H9 (cell line): ENCODE measurements around the gene ARHGAP26. TPM values are rescaled to one million over a fixed set of nuclear protein-coding genes. Genes with fewer than 3 reads are reported as not detected.

Source experiments
- DNase-seq: peaks from one replicate; pipeline ENCODE4 v3.0.0-alpha.2; 2017
- H2AFZ ChIP-seq: one replicate; pipeline ENCODE4 v1.6.1; 2013; ENCODE audit warnings: mild to moderate bottlenecking, low read length, control low read depth, moderate library complexity
- H2AK5ac ChIP-seq: 2 replicates; pipeline ENCODE4 v1.6.1; 2013; ENCODE audit warnings: low read length, control low read depth, mixed read lengths; ENCODE audit not compliant: insufficient read length
- H2BK120ac ChIP-seq: one replicate; pipeline ENCODE4 v1.6.1; 2013; ENCODE audit warnings: low read depth, mild to moderate bottlenecking, low read length, control low read depth, inconsistent platforms; ENCODE audit not compliant: poor library complexity, severe bottlenecking
- H2BK12ac ChIP-seq: 2 replicates; pipeline ENCODE4 v1.6.1; 2013; ENCODE audit warnings: low read length, control low read depth, mixed read lengths, low read depth; ENCODE audit not compliant: insufficient read length
- H2BK15ac ChIP-seq: 2 replicates; pipeline ENCODE4 v1.6.1; 2013; ENCODE audit warnings: low read depth, low read length, control low read depth
- H2BK20ac ChIP-seq: one replicate; pipeline ENCODE4 v1.6.1; 2013; ENCODE audit warnings: low read depth, mild to moderate bottlenecking, low read length, control low read depth, inconsistent platforms; ENCODE audit not compliant: poor library complexity, severe bottlenecking
- H2BK5ac ChIP-seq: 2 replicates; pipeline ENCODE4 v1.6.1; 2013; ENCODE audit warnings: low read length, control low read depth, mixed read lengths; ENCODE audit not compliant: insufficient read length
- H3K14ac ChIP-seq: 2 replicates; pipeline ENCODE4 v1.6.1; 2013; ENCODE audit warnings: low read length, control low read depth; ENCODE audit not compliant: insufficient read depth
- H3K18ac ChIP-seq: 2 replicates; pipeline ENCODE4 v1.6.1; 2013; ENCODE audit warnings: low read depth, mild to moderate bottlenecking, mixed read lengths, low read length, control low read depth; ENCODE audit not compliant: insufficient read length
- H3K23ac ChIP-seq: 2 replicates; pipeline ENCODE4 v1.6.1; 2013; ENCODE audit warnings: low read length, control low read depth, mixed read lengths, low read depth; ENCODE audit not compliant: insufficient read length
- H3K23me2 ChIP-seq: 2 replicates; pipeline ENCODE4 v1.6.1; 2013; ENCODE audit warnings: low read depth, mild to moderate bottlenecking, mixed read lengths, low read length, control low read depth; ENCODE audit not compliant: insufficient read length, poor library complexity, severe bottlenecking
- H3K27ac ChIP-seq: 2 replicates; pipeline ENCODE4 v1.5.1; 2013; ENCODE audit warnings: low read length, control low read depth, mixed read lengths, low read depth; ENCODE audit not compliant: insufficient read length
- H3K27me3 ChIP-seq: 2 replicates; pipeline ENCODE4 v1.6.1; 2013; ENCODE audit warnings: low read length, control low read depth, inconsistent platforms; ENCODE audit not compliant: insufficient read depth
- H3K4ac ChIP-seq: 2 replicates; pipeline ENCODE4 v1.6.1; 2013; ENCODE audit warnings: low read depth, mild to moderate bottlenecking, control low read depth, inconsistent platforms, low read length, moderate library complexity
- H3K4me1 ChIP-seq: 2 replicates; pipeline ENCODE4 v1.6.1; 2013; ENCODE audit warnings: low read length, control low read depth, inconsistent platforms; ENCODE audit not compliant: insufficient read depth
- H3K4me2 ChIP-seq: 2 replicates; pipeline ENCODE4 v1.6.1; 2013; ENCODE audit warnings: low read length, control low read depth, mixed read lengths; ENCODE audit not compliant: insufficient read length, insufficient read depth
- H3K56ac ChIP-seq: 2 replicates; pipeline ENCODE4 v1.6.1; 2013; ENCODE audit warnings: low read depth, mild to moderate bottlenecking, mixed read lengths, low read length, control low read depth; ENCODE audit not compliant: insufficient read length
- H3K79me1 ChIP-seq: 2 replicates; pipeline ENCODE4 v1.6.1; 2013; ENCODE audit warnings: low read depth, mild to moderate bottlenecking, moderate library complexity, low read length, control low read depth, inconsistent platforms; ENCODE audit not compliant: insufficient read depth, poor library complexity, severe bottlenecking
- H3K79me2 ChIP-seq: 2 replicates; pipeline ENCODE4 v1.6.1; 2013; ENCODE audit warnings: low read length, control low read depth, inconsistent platforms; ENCODE audit not compliant: insufficient read depth
- H3K9ac ChIP-seq: 2 replicates; pipeline ENCODE4 v1.6.1; 2013; ENCODE audit warnings: low read length, control low read depth, mixed read lengths; ENCODE audit not compliant: insufficient read length; ENCODE audit errors: extremely low read depth
- H3K9me3 ChIP-seq: one replicate; pipeline ENCODE4 v1.6.1; 2013; ENCODE audit warnings: low read depth, low read length, inconsistent platforms; ENCODE audit not compliant: control insufficient read depth
- H3T11ph ChIP-seq: one replicate; pipeline ENCODE4 v1.6.1; 2013; ENCODE audit warnings: mild to moderate bottlenecking, low read length, control low read depth, inconsistent platforms
- H4K20me1 ChIP-seq: one replicate; pipeline ENCODE4 v1.6.1; 2013; ENCODE audit not compliant: control insufficient read depth, insufficient read length, insufficient read depth
- H4K5ac ChIP-seq: 2 replicates; pipeline ENCODE4 v1.6.1; 2013; ENCODE audit warnings: low read depth, mild to moderate bottlenecking, mixed read lengths, low read length, control low read depth; ENCODE audit not compliant: insufficient read length
- H4K8ac ChIP-seq: replicated peaks from 2 replicates; pipeline ENCODE4 v1.6.1; 2013; ENCODE audit warnings: low read length, control low read depth, mixed read lengths, low read depth; ENCODE audit not compliant: insufficient read length
- H4K91ac ChIP-seq: 2 replicates; pipeline ENCODE4 v1.6.1; 2013; ENCODE audit warnings: low read depth, mild to moderate bottlenecking, moderate library complexity, mixed read lengths, low read length, control low read depth; ENCODE audit not compliant: insufficient read length
- H3K27ac Mint-ChIP-seq, 3 experiments: 2 replicates in 2 of 3; 3 replicates in 1 of 3; pipeline ENCODE4 v1.8.0; 2020 to 2021; ENCODE audit warnings: mixed read lengths in 3 of 3, mild to moderate bottlenecking in 1 of 3, moderate library complexity in 1 of 3
- H3K27me3 Mint-ChIP-seq: 2 replicates; pipeline ENCODE4 v1.8.0; 2021; ENCODE audit warnings: low read depth, mild to moderate bottlenecking, moderate library complexity, mixed read lengths
- H3K36me3 Mint-ChIP-seq, 3 experiments: 2 replicates in 2 of 3; 3 replicates in 1 of 3; pipeline ENCODE4 v1.8.0; 2020 to 2021; ENCODE audit warnings: low read depth in 3 of 3, mixed read lengths in 3 of 3; ENCODE audit not compliant: insufficient read depth in 1 of 3
- H3K4me1 Mint-ChIP-seq, 2 experiments: 2 replicates each; pipeline ENCODE4 v1.8.0; 2020; ENCODE audit warnings: mixed read lengths in 2 of 2
- H3K4me3 Mint-ChIP-seq, 2 experiments: 2 replicates in 1 of 2; 3 replicates in 1 of 2; pipeline ENCODE4 v1.8.0; 2020 to 2021; ENCODE audit warnings: mild to moderate bottlenecking in 2 of 2, mixed read lengths in 2 of 2, moderate library complexity in 1 of 2
- H3K9me3 Mint-ChIP-seq, 2 experiments: 2 replicates in 1 of 2; 3 replicates in 1 of 2; pipeline ENCODE4 v1.8.0; 2020; ENCODE audit warnings: mild to moderate bottlenecking in 2 of 2, mixed read lengths in 2 of 2, moderate library complexity in 1 of 2
- WGBS: extraction: QIAGEN DNeasy Blood & Tissue Kit; methylation state at CpG from one replicate; pipeline ENCODE4 v1.1.7; 2013; ENCODE audit warnings: missing lambda C conversion rate, low lambda C conversion rate, mixed read lengths; ENCODE audit not compliant: insufficient read length; ENCODE audit errors: extremely low coverage; 5-methylcytosine and 5-hydroxymethylcytosine counted together
- total RNA-seq: library from RNA; stranded (reverse); gene quantifications from 2 replicates; pipeline ENCODE4 v1.2.1, GENCODE V29; 2021
- TF ChIP-seq, protein P1 (sequence below): fragments of 200-600 bp; sonication (generic); conservative IDR thresholded peaks from 3 replicates; pipeline ENCODE4 v1.8.0; 2021; ENCODE audit warnings: antibody characterized with exemption, mild to moderate bottlenecking

The ARHGAP26 gene
- total RNA-seq, 1 experiment from 2014 or later = 13.8 TPM

DNA sequence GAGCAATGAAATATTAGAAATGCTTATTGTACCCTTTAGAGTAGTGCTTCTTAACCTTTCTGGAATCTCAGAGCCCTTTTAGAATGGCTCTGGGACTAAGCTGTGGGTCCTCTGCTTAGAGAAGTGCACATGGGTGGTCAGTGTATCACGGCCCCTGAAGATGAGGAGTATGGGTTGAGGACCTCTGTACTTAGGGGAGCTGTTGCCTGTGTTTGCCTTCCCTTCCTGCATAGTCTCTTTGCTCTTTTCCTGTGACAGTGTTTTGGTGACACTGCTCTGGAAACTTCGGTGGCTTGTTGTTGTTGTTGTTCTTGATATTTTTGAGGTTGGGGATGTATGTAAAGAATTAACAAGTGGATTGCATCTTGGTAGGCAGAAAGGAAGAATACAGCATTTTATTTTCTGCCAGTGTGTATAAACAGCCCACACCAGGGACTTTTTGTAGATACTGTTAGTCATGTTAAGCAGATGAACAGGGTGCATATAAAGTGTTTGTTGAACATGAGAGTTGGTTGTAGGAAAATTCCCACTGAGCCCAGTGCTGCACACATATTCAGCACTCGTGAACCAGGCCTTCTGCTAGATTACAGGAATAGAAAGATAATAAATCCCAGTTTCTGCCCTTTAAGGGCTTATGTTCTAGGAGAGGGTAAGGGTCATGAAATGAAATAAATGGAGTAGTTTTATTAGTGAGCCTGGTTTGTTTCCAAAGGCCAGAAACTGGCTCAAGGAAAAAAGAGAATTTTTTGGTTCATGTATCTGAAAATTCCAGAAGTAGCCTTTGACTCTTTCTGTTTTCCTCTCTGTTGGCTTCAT is 199.7 kb downstream of the ARHGAP26 start:
- Histone ChIP-seq H3K4me1 (no peaks in the 10 kb centered on the region; the same call in 1 of the 2 replicates), H3K9me3 (no peaks in the 10 kb centered on the region), H3K9ac (no peak overlapping the region), H3K23ac (no peak overlapping the region), H3K23me2 (no peaks in the 10 kb centered on the region), H4K20me1 (no peaks in the 10 kb centered on the region), H2BK20ac (no peak overlapping the region), H4K8ac (no peak overlapping the region), H2AK5ac (no peak overlapping the region), H2BK120ac (no peak overlapping the region), H3K27me3 (no peaks in the 10 kb centered on the region), H3T11ph (no peak overlapping the region), H3K79me1 (no peaks in the 10 kb centered on the region), H3K27ac (no peak overlapping the region), H3K18ac (no peak overlapping the region), H3K4me2 (no peak overlapping the region), H2BK12ac (no peak overlapping the region), H3K56ac (no peak overlapping the region), H4K5ac (no peak overlapping the region), H3K4ac (no peak overlapping the region), H2BK5ac (no peak overlapping the region), H3K79me2 (no peaks in the 10 kb centered on the region), H3K14ac (no peak overlapping the region), H2AFZ (no peak overlapping the region), H4K91ac (no peak overlapping the region), H2BK15ac (no peak overlapping the region)
- Mint-ChIP-seq H3K9me3 (no peaks in the 10 kb centered on the region), H3K27ac (no peak overlapping the region), H3K36me3 (no peaks in the 10 kb centered on the region), H3K27me3 (no peaks in the 10 kb centered on the region), H3K4me1 (peaks cover 3 to 4% of the 10 kb centered on the region in 2 experiments), H3K4me3 (no peak overlapping the region)
- DNase-seq = no peak
- TF ChIP-seq, protein P1, sequence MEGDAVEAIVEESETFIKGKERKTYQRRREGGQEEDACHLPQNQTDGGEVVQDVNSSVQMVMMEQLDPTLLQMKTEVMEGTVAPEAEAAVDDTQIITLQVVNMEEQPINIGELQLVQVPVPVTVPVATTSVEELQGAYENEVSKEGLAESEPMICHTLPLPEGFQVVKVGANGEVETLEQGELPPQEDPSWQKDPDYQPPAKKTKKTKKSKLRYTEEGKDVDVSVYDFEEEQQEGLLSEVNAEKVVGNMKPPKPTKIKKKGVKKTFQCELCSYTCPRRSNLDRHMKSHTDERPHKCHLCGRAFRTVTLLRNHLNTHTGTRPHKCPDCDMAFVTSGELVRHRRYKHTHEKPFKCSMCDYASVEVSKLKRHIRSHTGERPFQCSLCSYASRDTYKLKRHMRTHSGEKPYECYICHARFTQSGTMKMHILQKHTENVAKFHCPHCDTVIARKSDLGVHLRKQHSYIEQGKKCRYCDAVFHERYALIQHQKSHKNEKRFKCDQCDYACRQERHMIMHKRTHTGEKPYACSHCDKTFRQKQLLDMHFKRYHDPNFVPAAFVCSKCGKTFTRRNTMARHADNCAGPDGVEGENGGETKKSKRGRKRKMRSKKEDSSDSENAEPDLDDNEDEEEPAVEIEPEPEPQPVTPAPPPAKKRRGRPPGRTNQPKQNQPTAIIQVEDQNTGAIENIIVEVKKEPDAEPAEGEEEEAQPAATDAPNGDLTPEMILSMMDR = no peak
- no CpG with 5 or more reads among the region's 3 CpGs for WGBS
